HTERT RPE-1 (cell line): Measurements from ENCODE around the gene ADAM21.
"Not testable (repeated sequence)": the region's sequence is repeated elsewhere in the genome, so short reads cannot be mapped to it uniquely, and the experiment has no call there.

ENCODE experiments used
- in situ Hi-C: fragments of 300-500 bp; cut with MboI; formaldehyde crosslinking; loops from 4 replicates; pipeline ENCODE4 v1.14.3; 2020; ENCODE audit warnings: low sequenced_read_pairs

ADAM21 gene

GRCh38 chr14:70477356-70478105 lies 25.6 kb downstream of the ADAM21 start:
- in situ Hi-C loops: not testable (repeated sequence)

- in situ Hi-C loops: no loop called here
These were observed 37.7 kb downstream of the ADAM21 start for GRCh38 chr14:70489579-70490200.

GRCh38 chr14:70498191-70498590 lies 46.2 kb downstream of the ADAM21 start:
- in situ Hi-C loops: no loop called here
